Chondrocyte (in vitro differentiated cells): ENCODE measurements around the gene MLST8. TPM values are rescaled to one million over a fixed set of nuclear protein-coding genes. Genes with fewer than 3 reads are reported as not detected.

Source experiments
- DNase-seq: peaks from one replicate; pipeline ENCODE4 v3.0.0; 2021; ENCODE audit warnings: mixed read lengths, low spot score
- H3K27ac Mint-ChIP-seq: one replicate; pipeline ENCODE4 v1.8.0; 2021; ENCODE audit warnings: mild to moderate bottlenecking, moderate library complexity, mixed read lengths; ENCODE audit not compliant: unreplicated experiment
- H3K27me3 Mint-ChIP-seq: 2 replicates; pipeline ENCODE4 v1.8.0; 2021; ENCODE audit warnings: low read depth, mixed read lengths
- H3K36me3 Mint-ChIP-seq: 2 replicates; pipeline ENCODE4 v1.8.0; 2021; ENCODE audit warnings: low read depth, mixed read lengths
- H3K4me1 Mint-ChIP-seq: 2 replicates; pipeline ENCODE4 v1.8.0; 2021; ENCODE audit warnings: low read depth, mild to moderate bottlenecking, mixed read lengths
- H3K4me3 Mint-ChIP-seq: one replicate; pipeline ENCODE4 v1.8.0; 2021; ENCODE audit warnings: mild to moderate bottlenecking, moderate library complexity, mixed read lengths; ENCODE audit not compliant: unreplicated experiment
- H3K9me3 Mint-ChIP-seq: 2 replicates; pipeline ENCODE4 v1.8.0; 2021; ENCODE audit warnings: low read depth, mixed read lengths
- CTCF ChIP-seq: fragments of 200-600 bp; sonication (generic); IDR thresholded peaks from 2 replicates; pipeline ENCODE4 v1.5.0; 2021; ENCODE audit warnings: antibody characterized with exemption, mild to moderate bottlenecking, moderate library complexity
- total RNA-seq: library from RNA; stranded (reverse); gene quantifications from 3 replicates; pipeline ENCODE4 v1.2.1, GENCODE V29; 2021

The MLST8 gene
- total RNA-seq, 1 donor from 2014 or later = 37.1 TPM

- Mint-ChIP-seq H3K27ac (no peak overlapping the region), H3K36me3 (peaks cover 7% of the 10 kb centered on the region), H3K4me1 (peaks cover 40% of the 10 kb centered on the region), H3K4me3 (no peak overlapping the region), H3K27me3 (no peaks in the 10 kb centered on the region), H3K9me3 (no peaks in the 10 kb centered on the region)
- no peak for TF ChIP-seq CTCF
- no peak for DNase-seq
Measured at GRCh38 chr16:2209258-2210008, 4.2 kb downstream of the MLST8 start.

GRCh38 chr16:2210009-2210332 is 4.7 kb downstream of the MLST8 start:
- DNase-seq = no peak
- Mint-ChIP-seq H3K9me3 (no peaks in the 10 kb centered on the region), H3K27me3 (no peaks in the 10 kb centered on the region), H3K4me1 (peaks cover 36% of the 10 kb centered on the region), H3K4me3 (no peak overlapping the region), H3K36me3 (peaks cover 7% of the 10 kb centered on the region), H3K27ac (no peak overlapping the region)
- TF ChIP-seq CTCF = no peak

GRCh38 chr16:2210386-2211365 is 5.4 kb downstream of the MLST8 start, which contains the start of gene BRICD5:
TSS of gene BRICD5 (minus strand) at chr16:2210863. CDS start at chr16:2210833, 30 bp downstream.
- no peak within 1 kb of the TSS for H3K27ac Mint-ChIP-seq
- no peak for TF ChIP-seq CTCF
- H3K4me3 Mint-ChIP-seq = no peak within 1 kb of the TSS
- peaks cover 39% of the 10 kb centered on the region for H3K4me1 Mint-ChIP-seq
- DNase-seq = no peak
- H3K36me3 Mint-ChIP-seq = peaks cover 7% of the 10 kb centered on the region
- H3K27me3 Mint-ChIP-seq = no peaks in the 10 kb centered on the region
- no peaks in the 10 kb centered on the region for H3K9me3 Mint-ChIP-seq

GRCh38 chr16:2211923-2212347 is 6.7 kb downstream of the MLST8 start:
- Mint-ChIP-seq H3K36me3 (peaks cover 7% of the 10 kb centered on the region), H3K4me3 (no peak overlapping the region), H3K4me1 (peaks cover 31% of the 10 kb centered on the region), H3K27ac (no peak overlapping the region), H3K9me3 (no peaks in the 10 kb centered on the region), H3K27me3 (no peaks in the 10 kb centered on the region)
- no peak for TF ChIP-seq CTCF
- no peak for DNase-seq
